GM18526 (cell line): ENCODE measurements around the gene MLLT10.

ENCODE experiments used
- POLR2A ChIP-seq: IDR thresholded peaks from 3 replicates; pipeline ENCODE4 v1.6.1; 2011; ENCODE audit not compliant: insufficient read length; ENCODE audit errors: extremely low read depth

The MLLT10 gene

GRCh38 chr10:21764466-21765189 lies 230.6 kb downstream of the MLLT10 start:
- no peak for TF ChIP-seq POLR2A

GRCh38 chr10:21769041-21769440 lies 235.0 kb downstream of the MLLT10 start:
- TF ChIP-seq POLR2A: no peak

- TF ChIP-seq POLR2A: no peak
Observed at GRCh38 chr10:21771219-21771618, 237.2 kb downstream of the MLLT10 start.

- no peak for TF ChIP-seq POLR2A
Observed at GRCh38 chr10:21776883-21777282, 242.9 kb downstream of the MLLT10 start.

- no peak for TF ChIP-seq POLR2A
Observed at GRCh38 chr10:21791276-21791675, 257.2 kb downstream of the MLLT10 start.
